Lower leg skin (tissue), 4 donors: ENCODE results near the gene ORC1. TPM values are rescaled to one million over a fixed set of nuclear protein-coding genes. Genes with fewer than 3 reads are reported as not detected.
A peak's percentile ranks its signal among the peaks of the same experiment; 100 is the strongest.

Experiments used
- DNase-seq, 2 donors: peaks; one replicate each; pipeline ENCODE4 v3.0.0-alpha.2; 2019; ENCODE audit warnings: low spot score in 2 of 2
- H3K4me3 ChIP-seq: fragments of 200-600 bp; sonication (generic); 2 replicates; pipeline ENCODE4 v1.5.1; 2017; ENCODE audit warnings: mild to moderate bottlenecking, low read depth; ENCODE audit not compliant: poor library complexity, severe bottlenecking
- CTCF ChIP-seq, 3 donors: fragments of 450-650 bp; IDR thresholded peaks; one replicate each; pipeline ENCODE4 v1.5.1; 2016; ENCODE audit warnings: antibody characterized with exemption in 3 of 3, mild to moderate bottlenecking in 3 of 3, moderate library complexity in 2 of 3
- POLR2A ChIP-seq, 2 donors: fragments of 450-650 bp; IDR thresholded peaks; one replicate each; pipeline ENCODE4 v1.6.1; 2016 to 2017; ENCODE audit warnings: antibody characterized with exemption in 2 of 2, mild to moderate bottlenecking in 1 of 2, moderate library complexity in 1 of 2
- WGBS, 2 donors: methylation state at CpG; one replicate each; pipeline ENCODE4 v1.1.5; 2018; 5-methylcytosine and 5-hydroxymethylcytosine counted together
- intact Hi-C: fragments of 100-400 bp; cut with DNase I; formaldehyde crosslinking; loops from one replicate; pipeline ENCODE4 v1.15.0; 2023; ENCODE audit warnings: low total_unique reads
- total RNA-seq, 4 donors: library from RNA; depleted of rRNA; stranded (reverse); fragments of >200 nt; gene quantifications; one replicate each; pipeline ENCODE4 v1.1.0, GENCODE V29; 2016

Gene ORC1
- total RNA-seq, 4 donors from 2014 or later, result 0.29 to 1.3 (median 0.72) TPM

- no peak for TF ChIP-seq POLR2A (IDR thresholded peaks at IDR 0.05)
- no peak for TF ChIP-seq CTCF (IDR thresholded peaks at IDR 0.05)
- DNase-seq, result peak in 1 of 2 donors; percentile 34
- 76 to 86% methylated on average over 7 of the region's 7 CpGs for WGBS, 2 donors
- intact Hi-C loops, result no loop called here
- H3K4me3 ChIP-seq, result no peak overlapping the region
These were observed 51.5 kb downstream of the ORC1 start for GRCh38 chr1:52352690-52353089.

- peak in 1 of 2 donors; percentile 60 for DNase-seq
- no peak overlapping the region for H3K4me3 ChIP-seq
- 32 to 42% methylated on average over 8 of the region's 8 CpGs for WGBS, 2 donors
- TF ChIP-seq CTCF (IDR thresholded peaks at IDR 0.05) (no peak), POLR2A (IDR thresholded peaks at IDR 0.05) (no peak)
- intact Hi-C loops, result no loop called here
These were observed 55.4 kb downstream of the ORC1 start for GRCh38 chr1:52348704-52349300.

GRCh38 chr1:52346653-52347052 lies 57.6 kb downstream of the ORC1 start:
- peak in 1 of 2 donors; percentile 20 for DNase-seq
- TF ChIP-seq POLR2A (IDR thresholded peaks at IDR 0.05), result no peak
- TF ChIP-seq CTCF (IDR thresholded peaks at IDR 0.05), result no peak
- intact Hi-C loops, result no loop called here
- H3K4me3 ChIP-seq, result no peak overlapping the region
- 88 to 90% methylated on average over 4 of the region's 4 CpGs for WGBS, 2 donors

GRCh38 chr1:52345252-52345651 lies 59.0 kb downstream of the ORC1 start:
- WGBS, 2 donors, result 76 to 92% methylated on average over 2 of the region's 2 CpGs

GRCh38 chr1:52343979-52344378 lies 60.2 kb downstream of the ORC1 start:
- no peak overlapping the region for H3K4me3 ChIP-seq
- intact Hi-C loops, result no loop called here
- WGBS, 2 donors, result 92% methylated on average over 3 of the region's 3 CpGs
- no peak for TF ChIP-seq CTCF (IDR thresholded peaks at IDR 0.05)
- TF ChIP-seq POLR2A (IDR thresholded peaks at IDR 0.05), result no peak
- DNase-seq, result no peak

More at GRCh38 chr1:52345252-52345651, 59.0 kb downstream of the ORC1 start:
- TF ChIP-seq POLR2A (IDR thresholded peaks at IDR 0.05) (no peak), CTCF (IDR thresholded peaks at IDR 0.05) (no peak)
- H3K4me3 ChIP-seq, result no peak overlapping the region
- DNase-seq, result peak in 1 of 2 donors; percentile 52
- intact Hi-C loops, result no loop called here
